Measurements from ENCODE around the gene ARID1B.

Gene ARID1B

DNA sequence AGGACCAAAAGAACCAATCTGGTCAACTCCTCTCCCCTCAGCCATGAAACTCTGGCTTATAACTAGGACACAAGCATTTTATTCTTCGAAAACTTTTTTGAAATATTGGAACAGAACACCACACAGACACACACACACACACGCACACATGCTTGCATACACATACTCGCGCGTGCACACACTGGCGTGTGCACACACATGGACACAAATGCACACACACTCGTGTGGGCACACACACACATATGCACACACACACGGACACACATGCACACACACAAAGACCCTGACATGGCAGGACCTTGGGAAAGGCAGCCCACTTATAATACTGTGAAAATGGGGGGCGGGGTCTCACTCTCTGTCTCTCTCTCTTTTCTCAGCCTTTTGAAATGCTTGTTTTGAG lies 482.3 kb downstream of the ARID1B start:
- no peak overlapping the region for H3K27ac ChIP-seq (ENCODE audit: insufficient read depth, low read depth, low read length, poor library complexity, severe bottlenecking)
- no peaks in the 10 kb centered on the region for H3K9me3 ChIP-seq (ENCODE audit: control insufficient read depth, low read length)
- no peaks in the 10 kb centered on the region for H3K27me3 ChIP-seq (ENCODE audit: control insufficient read depth, insufficient read depth, low read length, poor library complexity, severe bottlenecking)
- H3K4me1 ChIP-seq (ENCODE audit: control insufficient read depth, insufficient read depth, low read length) = no peaks in the 10 kb centered on the region
- 87 to 93% methylated on average over 9 of the region's 9 CpGs for whole genome bisulfite sequencing, 2 experiments
- no peak overlapping the region for H3K4me3 ChIP-seq (ENCODE audit: insufficient read depth, low read depth, low read length)
- H3K36me3 ChIP-seq (ENCODE audit: control insufficient read depth, insufficient read depth, low read length) = no peaks in the 10 kb centered on the region

Data from ectodermal cell (in vitro differentiated cells).